Measurements from ENCODE around the gene P3H4. TPM values are rescaled to one million over a fixed set of nuclear protein-coding genes. Genes with fewer than 3 reads are reported as not detected.

The P3H4 gene
- polyA plus RNA-seq, 2 of the 4 experiments (the other 2 are of a cell fraction) = 36.0 to 52.8 TPM

DNA sequence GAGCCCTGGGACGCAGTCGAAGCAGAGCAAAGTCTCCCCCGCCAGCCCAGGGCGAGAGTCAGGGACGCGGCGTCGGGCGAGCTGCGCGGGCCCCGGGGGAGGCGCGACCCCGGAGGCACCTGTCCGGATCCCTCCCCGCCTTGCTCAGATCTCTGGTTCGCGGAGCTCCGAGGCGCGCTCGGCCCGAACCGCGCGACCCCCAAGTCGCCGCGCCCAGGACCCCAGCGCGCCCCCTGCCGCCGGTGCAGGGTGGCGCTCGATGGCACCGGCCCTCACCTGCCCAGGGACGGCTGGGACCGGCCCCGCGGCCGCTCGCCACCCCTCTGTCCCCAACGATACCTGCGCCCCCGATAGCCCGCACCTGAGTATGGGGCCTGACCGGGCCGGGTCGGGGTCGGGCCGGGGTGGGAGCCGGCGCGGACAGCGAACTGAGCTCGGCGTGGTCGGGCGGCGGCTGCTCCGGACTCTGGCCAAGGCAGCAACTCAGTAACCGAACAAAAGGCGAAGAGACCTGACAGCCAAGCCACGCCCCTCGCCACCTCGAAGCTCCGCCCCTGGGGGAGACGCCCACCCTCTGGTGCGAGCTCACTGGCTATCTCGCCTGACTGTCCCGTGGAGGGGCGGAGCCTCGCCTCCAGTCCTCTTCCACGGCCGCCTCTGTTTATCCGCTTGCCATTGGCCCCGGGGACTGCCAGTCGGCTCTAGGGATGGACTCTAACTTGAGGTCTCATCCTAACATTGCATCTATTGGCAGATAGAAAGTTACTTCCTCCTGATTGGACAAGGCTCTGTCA lies 25.3 kb downstream of the P3H4 start, which contains the start of gene JUP (continued):
- TF ChIP-seq RNF2 (IDR thresholded peaks at IDR 0.05; ENCODE audit: borderline replicate concordance, low read depth) = no peak
- no peak for TF ChIP-seq MAFK (IDR thresholded peaks at IDR 0.05; ENCODE audit: partially characterized antibody)
- TF ChIP-seq JUNB (IDR thresholded peaks at IDR 0.05) = no peak
- TF ChIP-seq NR3C1 (IDR thresholded peaks at IDR 0.05) = no peak
- no peak for TF ChIP-seq ZNF302 (CRISPR knock-in tag; IDR thresholded peaks at IDR 0.05)
- no peak; the same call in 1 of the 2 replicates for TF ChIP-seq FOXS1 (CRISPR knock-in tag; IDR thresholded peaks at IDR 0.05)
- peak; percentile 84; the same call in 1 of the 2 replicates for TF ChIP-seq KDM1A (IDR thresholded peaks at IDR 0.05; ENCODE audit: low read depth)
- TF ChIP-seq EHF (CRISPR knock-in tag; IDR thresholded peaks at IDR 0.05) = 0 out of 2 replicates have a peak, but pooled peaks have one; percentile 26
- TF ChIP-seq HDAC2 (IDR thresholded peaks at IDR 0.05) = no peak
- TF ChIP-seq TFCP2L1 (CRISPR knock-in tag; IDR thresholded peaks at IDR 0.05) = peak; percentile 4; the same call in 1 of the 2 replicates
- TF ChIP-seq, protein P1, sequence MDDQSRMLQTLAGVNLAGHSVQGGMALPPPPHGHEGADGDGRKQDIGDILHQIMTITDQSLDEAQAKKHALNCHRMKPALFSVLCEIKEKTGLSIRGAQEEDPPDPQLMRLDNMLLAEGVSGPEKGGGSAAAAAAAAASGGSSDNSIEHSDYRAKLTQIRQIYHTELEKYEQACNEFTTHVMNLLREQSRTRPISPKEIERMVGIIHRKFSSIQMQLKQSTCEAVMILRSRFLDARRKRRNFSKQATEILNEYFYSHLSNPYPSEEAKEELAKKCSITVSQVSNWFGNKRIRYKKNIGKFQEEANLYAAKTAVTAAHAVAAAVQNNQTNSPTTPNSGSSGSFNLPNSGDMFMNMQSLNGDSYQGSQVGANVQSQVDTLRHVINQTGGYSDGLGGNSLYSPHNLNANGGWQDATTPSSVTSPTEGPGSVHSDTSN (IDR thresholded peaks at IDR 0.05) = peak; percentile 99
- TF ChIP-seq, protein P2, sequence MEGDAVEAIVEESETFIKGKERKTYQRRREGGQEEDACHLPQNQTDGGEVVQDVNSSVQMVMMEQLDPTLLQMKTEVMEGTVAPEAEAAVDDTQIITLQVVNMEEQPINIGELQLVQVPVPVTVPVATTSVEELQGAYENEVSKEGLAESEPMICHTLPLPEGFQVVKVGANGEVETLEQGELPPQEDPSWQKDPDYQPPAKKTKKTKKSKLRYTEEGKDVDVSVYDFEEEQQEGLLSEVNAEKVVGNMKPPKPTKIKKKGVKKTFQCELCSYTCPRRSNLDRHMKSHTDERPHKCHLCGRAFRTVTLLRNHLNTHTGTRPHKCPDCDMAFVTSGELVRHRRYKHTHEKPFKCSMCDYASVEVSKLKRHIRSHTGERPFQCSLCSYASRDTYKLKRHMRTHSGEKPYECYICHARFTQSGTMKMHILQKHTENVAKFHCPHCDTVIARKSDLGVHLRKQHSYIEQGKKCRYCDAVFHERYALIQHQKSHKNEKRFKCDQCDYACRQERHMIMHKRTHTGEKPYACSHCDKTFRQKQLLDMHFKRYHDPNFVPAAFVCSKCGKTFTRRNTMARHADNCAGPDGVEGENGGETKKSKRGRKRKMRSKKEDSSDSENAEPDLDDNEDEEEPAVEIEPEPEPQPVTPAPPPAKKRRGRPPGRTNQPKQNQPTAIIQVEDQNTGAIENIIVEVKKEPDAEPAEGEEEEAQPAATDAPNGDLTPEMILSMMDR (IDR thresholded peaks at IDR 0.05) = peak; percentile 96
- no peak; the same call in 1 of the 2 replicates for TF ChIP-seq SREBF2 (IDR thresholded peaks at IDR 0.05)
- no peak; a peak in 1 of 5 replicates for TF ChIP-seq EP300 (IDR thresholded peaks at IDR 0.05)
- no peak for TF ChIP-seq HOXB13 (CRISPR knock-in tag; IDR thresholded peaks at IDR 0.05; ENCODE audit: low read depth)
- TF ChIP-seq HOXA7 (CRISPR knock-in tag; IDR thresholded peaks at IDR 0.05) = no peak
- TF ChIP-seq JUN (IDR thresholded peaks at IDR 0.05) = peak; percentile 60 to 82; a peak in 4 of 5 replicates
- TF ChIP-seq ESRRA (IDR thresholded peaks at IDR 0.05; ENCODE audit: borderline replicate concordance, low read length) = no peak
- peak; percentile 7; the same call in 1 of the 2 replicates for TF ChIP-seq MYC (IDR thresholded peaks at IDR 0.05; ENCODE audit: borderline replicate concordance, low read length)
- TF ChIP-seq POLR2A (IDR thresholded peaks at IDR 0.05; ENCODE audit: low read length) = peak; percentile 85
- TF ChIP-seq CHD2 (IDR thresholded peaks at IDR 0.05; ENCODE audit: low read length, partially characterized antibody) = peak; percentile 25
- no peak for TF ChIP-seq ZC3H11A (IDR thresholded peaks at IDR 0.05)
- TF ChIP-seq, protein P3, sequence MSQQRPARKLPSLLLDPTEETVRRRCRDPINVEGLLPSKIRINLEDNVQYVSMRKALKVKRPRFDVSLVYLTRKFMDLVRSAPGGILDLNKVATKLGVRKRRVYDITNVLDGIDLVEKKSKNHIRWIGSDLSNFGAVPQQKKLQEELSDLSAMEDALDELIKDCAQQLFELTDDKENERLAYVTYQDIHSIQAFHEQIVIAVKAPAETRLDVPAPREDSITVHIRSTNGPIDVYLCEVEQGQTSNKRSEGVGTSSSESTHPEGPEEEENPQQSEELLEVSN (IDR thresholded peaks at IDR 0.05; ENCODE audit: borderline replicate concordance, low read depth) = no peak
- peak; percentile 98 for TF ChIP-seq PHF8 (IDR thresholded peaks at IDR 0.05; ENCODE audit: borderline replicate concordance, low read depth)
- 0 out of 2 replicates have a peak, but pooled peaks have one; percentile 58 for TF ChIP-seq TP53 (CRISPR knock-in tag; IDR thresholded peaks at IDR 0.05)
- TF ChIP-seq CHD4 (IDR thresholded peaks at IDR 0.05; ENCODE audit: borderline replicate concordance) = no peak
- no peak for TF ChIP-seq CBX8 (IDR thresholded peaks at IDR 0.05)
- no peak for TF ChIP-seq HEYL (CRISPR knock-in tag; IDR thresholded peaks at IDR 0.05)
- TF ChIP-seq NPAS2 (CRISPR knock-in tag; IDR thresholded peaks at IDR 0.05; ENCODE audit: borderline replicate concordance) = no peak
- 0 out of 2 replicates have a peak, but pooled peaks have one; percentile 65 for TF ChIP-seq RCOR1 (IDR thresholded peaks at IDR 0.05; ENCODE audit: low read depth, low read length)
- TF ChIP-seq ZFP36 (IDR thresholded peaks at IDR 0.05; ENCODE audit: borderline replicate concordance, partially characterized antibody) = no peak
- TF ChIP-seq, protein P4, sequence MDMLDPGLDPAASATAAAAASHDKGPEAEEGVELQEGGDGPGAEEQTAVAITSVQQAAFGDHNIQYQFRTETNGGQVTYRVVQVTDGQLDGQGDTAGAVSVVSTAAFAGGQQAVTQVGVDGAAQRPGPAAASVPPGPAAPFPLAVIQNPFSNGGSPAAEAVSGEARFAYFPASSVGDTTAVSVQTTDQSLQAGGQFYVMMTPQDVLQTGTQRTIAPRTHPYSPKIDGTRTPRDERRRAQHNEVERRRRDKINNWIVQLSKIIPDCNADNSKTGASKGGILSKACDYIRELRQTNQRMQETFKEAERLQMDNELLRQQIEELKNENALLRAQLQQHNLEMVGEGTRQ (IDR thresholded peaks at IDR 0.05) = 0 out of 2 replicates have a peak, but pooled peaks have one; percentile 3
- TF ChIP-seq CBX2 (IDR thresholded peaks at IDR 0.05; ENCODE audit: borderline replicate concordance, low read depth) = no peak
- no peak for TF ChIP-seq BHLHE40 (IDR thresholded peaks at IDR 0.05; ENCODE audit: low read depth, low read length)

Data from A549 (cell line).